ENCODE data around the gene URB2.
"Not testable (repeated sequence)": the region's sequence is repeated elsewhere in the genome, so short reads cannot be mapped to it uniquely, and the experiment has no call there.

- not testable (repeated sequence) for TF ChIP-seq PAF1 (CRISPR knock-in tag; IDR thresholded peaks at IDR 0.05); KDM6A (CRISPR knock-in tag; IDR thresholded peaks at IDR 0.05; ENCODE audit: low read depth); FOXA1 (IDR thresholded peaks at IDR 0.05); FOXA1 (CRISPR knock-in tag; IDR thresholded peaks at IDR 0.05); BATF2 (CRISPR knock-in tag; IDR thresholded peaks at IDR 0.05); CTCF (CRISPR knock-in tag; IDR thresholded peaks at IDR 0.05); ZEB1 (IDR thresholded peaks at IDR 0.05; ENCODE audit: insufficient replicate concordance, low read depth); SMAD1 (CRISPR knock-in tag; IDR thresholded peaks at IDR 0.05; ENCODE audit: borderline replicate concordance, low read depth); REXO4 (CRISPR knock-in tag; IDR thresholded peaks at IDR 0.05; ENCODE audit: borderline replicate concordance); SETDB1 (CRISPR knock-in tag; IDR thresholded peaks at IDR 0.05; ENCODE audit: borderline replicate concordance); ZFP36L2 (CRISPR knock-in tag; IDR thresholded peaks at IDR 0.05); BRCA1 (CRISPR knock-in tag; IDR thresholded peaks at IDR 0.05); MXI1 (IDR thresholded peaks at IDR 0.05; ENCODE audit: borderline replicate concordance, low read depth, low read length)
Observed at GRCh38 chr1:229707127-229707526, 81.1 kb downstream of the URB2 start.
